ENCODE results near the gene LATS2.

DNA sequence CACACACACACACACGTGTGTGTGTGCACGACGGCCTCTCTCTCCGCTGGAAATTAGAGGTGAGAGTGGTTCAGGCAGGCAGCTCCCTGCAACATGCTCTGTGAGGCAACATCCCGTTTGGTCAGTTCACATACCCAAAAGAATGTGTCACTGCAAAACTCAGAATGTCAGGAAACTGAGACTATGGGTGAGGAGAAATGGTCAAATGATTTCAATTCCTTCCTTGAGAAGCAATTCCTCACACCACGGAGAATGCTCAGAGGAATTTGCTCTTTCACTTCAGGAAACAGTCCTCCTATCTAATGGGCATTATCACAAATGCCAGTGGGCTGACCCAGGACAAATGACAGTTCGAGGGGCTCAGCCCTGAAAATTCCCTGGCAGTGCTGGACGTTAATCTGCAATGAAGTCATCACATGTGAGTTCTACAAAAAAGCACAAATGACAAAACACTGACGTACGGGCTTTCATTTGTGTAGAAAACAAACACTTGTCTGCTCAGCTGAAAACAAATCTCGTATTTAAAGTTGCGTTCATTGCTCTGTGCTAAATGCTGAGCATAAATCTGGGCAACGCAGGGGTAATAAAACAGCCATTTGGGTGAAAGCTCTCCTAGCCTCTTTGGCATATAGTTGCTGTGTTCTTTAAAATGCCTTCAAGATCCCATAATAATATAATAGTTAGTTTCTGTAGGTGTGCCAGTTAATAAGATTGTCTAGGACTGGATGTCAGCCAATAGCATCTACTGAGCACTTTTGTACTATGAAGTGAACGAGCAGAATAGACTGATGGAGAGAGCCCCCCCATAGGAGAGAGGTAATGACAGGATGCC lies 18.6 kb upstream of the LATS2 start:
- TF ChIP-seq, protein P1, sequence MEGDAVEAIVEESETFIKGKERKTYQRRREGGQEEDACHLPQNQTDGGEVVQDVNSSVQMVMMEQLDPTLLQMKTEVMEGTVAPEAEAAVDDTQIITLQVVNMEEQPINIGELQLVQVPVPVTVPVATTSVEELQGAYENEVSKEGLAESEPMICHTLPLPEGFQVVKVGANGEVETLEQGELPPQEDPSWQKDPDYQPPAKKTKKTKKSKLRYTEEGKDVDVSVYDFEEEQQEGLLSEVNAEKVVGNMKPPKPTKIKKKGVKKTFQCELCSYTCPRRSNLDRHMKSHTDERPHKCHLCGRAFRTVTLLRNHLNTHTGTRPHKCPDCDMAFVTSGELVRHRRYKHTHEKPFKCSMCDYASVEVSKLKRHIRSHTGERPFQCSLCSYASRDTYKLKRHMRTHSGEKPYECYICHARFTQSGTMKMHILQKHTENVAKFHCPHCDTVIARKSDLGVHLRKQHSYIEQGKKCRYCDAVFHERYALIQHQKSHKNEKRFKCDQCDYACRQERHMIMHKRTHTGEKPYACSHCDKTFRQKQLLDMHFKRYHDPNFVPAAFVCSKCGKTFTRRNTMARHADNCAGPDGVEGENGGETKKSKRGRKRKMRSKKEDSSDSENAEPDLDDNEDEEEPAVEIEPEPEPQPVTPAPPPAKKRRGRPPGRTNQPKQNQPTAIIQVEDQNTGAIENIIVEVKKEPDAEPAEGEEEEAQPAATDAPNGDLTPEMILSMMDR (IDR thresholded peaks at IDR 0.05): no peak
- TF ChIP-seq POLR2A (IDR thresholded peaks at IDR 0.05): no peak

Data from testis (tissue), 2 donors.